ENCODE data around the gene ATG16L1. TPM values are rescaled to one million over a fixed set of nuclear protein-coding genes. Genes with fewer than 3 reads are reported as not detected.

The ATG16L1 gene
- total and polyA plus RNA-seq, 11 donors, result 7.0 to 26.7 (median 15.8) TPM

GRCh38 chr2:233226511-233227031, 24.9 kb upstream of the ATG16L1 start:
- Histone ChIP-seq H3K4me3 (no peak overlapping the region), H3K27me3 (no peaks in the 10 kb centered on the region), H3K4me1 (peaks cover 0 to 7% (median 0%) of the 10 kb centered on the region in 12 donors), H3K36me3 (no peaks in the 10 kb centered on the region), H3K27ac (no peak overlapping the region), H3K9me3 (no peaks in the 10 kb centered on the region)
- ATAC-seq, result no peak
- intact Hi-C loops (cut with DNase I), result no loop called here
- WGBS, 4 donors, result 79 to 82% (median 80%) methylated on average over 2 of the region's 2 CpGs
- no peak for DNase-seq
- TF ChIP-seq POLR2A (IDR thresholded peaks at IDR 0.05) (no peak), CTCF (IDR thresholded peaks at IDR 0.05) (no peak)

DNA sequence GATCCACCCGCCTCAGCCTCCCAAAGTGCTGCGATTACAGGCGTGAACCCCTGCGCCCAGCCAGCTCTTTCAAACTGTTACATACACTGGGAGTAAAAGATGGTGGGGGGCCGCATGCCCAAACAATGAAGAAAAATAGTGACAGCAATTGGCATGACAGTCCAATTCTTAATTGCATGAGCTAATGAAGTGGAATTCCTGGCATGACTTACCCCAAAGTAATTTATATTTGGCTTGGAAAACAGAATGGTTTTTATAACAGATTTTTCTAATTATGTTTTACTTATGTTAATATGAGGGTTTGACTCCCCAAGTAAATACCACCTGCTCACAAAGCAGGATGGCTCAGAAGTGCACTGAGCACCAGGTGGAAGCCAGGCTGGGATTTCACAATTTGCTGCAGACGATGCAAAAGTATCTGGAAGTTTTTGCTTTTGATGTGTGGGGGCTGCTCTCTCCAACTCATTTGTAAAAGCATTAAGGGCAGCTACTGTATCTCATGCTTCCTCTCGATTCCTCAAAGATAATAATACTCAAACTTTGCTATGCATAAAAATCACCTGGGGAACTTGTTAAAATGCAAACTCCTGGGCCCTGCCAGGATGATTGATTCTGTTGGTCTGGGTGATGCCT, 24.0 kb upstream of the ATG16L1 start:
- 77 to 81% (median 79%) methylated on average over 7 of the region's 7 CpGs for WGBS, 4 donors
- Histone ChIP-seq H3K36me3 (no peaks in the 10 kb centered on the region), H3K4me3 (no peak overlapping the region), H3K27me3 (no peaks in the 10 kb centered on the region), H3K27ac (no peak overlapping the region), H3K9me3 (no peaks in the 10 kb centered on the region), H3K4me1 (peaks cover 0 to 7% (median 0%) of the 10 kb centered on the region in 12 donors)
- intact Hi-C loops (cut with DNase I), result no loop called here
- DNase-seq (no peak), ATAC-seq (no peak)
- TF ChIP-seq CTCF (IDR thresholded peaks at IDR 0.05) (no peak), POLR2A (IDR thresholded peaks at IDR 0.05) (no peak)

GRCh38 chr2:233228376-233228775, 23.1 kb upstream of the ATG16L1 start:
- DNase-seq (no peak), ATAC-seq (no peak)
- TF ChIP-seq CTCF (IDR thresholded peaks at IDR 0.05), result no peak
- no peak for TF ChIP-seq POLR2A (IDR thresholded peaks at IDR 0.05)
- no peak overlapping the region for H3K4me3 ChIP-seq
- no peaks in the 10 kb centered on the region for H3K9me3 ChIP-seq
- intact Hi-C loops (cut with DNase I), result no loop called here
- peaks cover 0 to 7% (median 0%) of the 10 kb centered on the region in 12 donors for H3K4me1 ChIP-seq
- no peak overlapping the region for H3K27ac ChIP-seq
- H3K36me3 ChIP-seq, result no peaks in the 10 kb centered on the region
- H3K27me3 ChIP-seq, result no peaks in the 10 kb centered on the region
- WGBS, 4 donors, result 85 to 93% (median 86%) methylated on average over 3 of the region's 3 CpGs

- H3K4me1 ChIP-seq, result peaks cover 0 to 24% (median 0%) of the 10 kb centered on the region in 12 donors
- 54 to 74% (median 65%) methylated on average over 4 of the region's 4 CpGs for WGBS, 4 donors
- DNase-seq (no peak), ATAC-seq (no peak)
- intact Hi-C loops (cut with DNase I), result no loop called here
- TF ChIP-seq CTCF (IDR thresholded peaks at IDR 0.05) (no peak), POLR2A (IDR thresholded peaks at IDR 0.05) (no peak)
- H3K4me3 ChIP-seq, result no peak overlapping the region
- no peaks in the 10 kb centered on the region for H3K27me3 ChIP-seq
- H3K36me3 ChIP-seq, result no peaks in the 10 kb centered on the region
- peaks cover 0 to 4% (median 0%) of the 10 kb centered on the region in 12 donors for H3K9me3 ChIP-seq
- H3K27ac ChIP-seq, result peak overlapping the region in 1 of 12 donors; percentile 12
These were observed 17.7 kb upstream of the ATG16L1 start for GRCh38 chr2:233233618-233234230.

Measured in heart left ventricle (tissue), 16 donors.